T-helper 1 cell (primary cell): ENCODE measurements around the gene FICD.
"Not testable (repeated sequence)": the region's sequence is repeated elsewhere in the genome, so short reads cannot be mapped to it uniquely, and the experiment has no call there.

Source experiments
- DNase-seq, 5 donors: peaks; one replicate each; pipeline ENCODE4 v3.0.0-alpha.2; 2012 to 2020

Gene FICD

GRCh38 chr12:108538616-108539195, 23.6 kb downstream of the FICD start:
- DNase-seq, result no peak

- no peak for DNase-seq
Observed at GRCh38 chr12:108542320-108542719, 27.2 kb downstream of the FICD start.

GRCh38 chr12:108543652-108544051, 28.6 kb downstream of the FICD start:
- DNase-seq, result no peak

- no peak for DNase-seq
Observed at GRCh38 chr12:108547686-108548085, 32.6 kb downstream of the FICD start.

- no peak for DNase-seq
Observed at GRCh38 chr12:108548954-108549521, 34.0 kb downstream of the FICD start.

- DNase-seq, result no peak
Observed at GRCh38 chr12:108551535-108551934, 36.5 kb downstream of the FICD start.

GRCh38 chr12:108553799-108554198, 38.7 kb downstream of the FICD start:
- no peak for DNase-seq

- not testable (repeated sequence) for DNase-seq
Observed at GRCh38 chr12:108555383-108555782, 40.3 kb downstream of the FICD start.

- DNase-seq, result peak in 1 of 5 donors; percentile 13
Observed at GRCh38 chr12:108559007-108559655, 44.1 kb downstream of the FICD start.

GRCh38 chr12:108559748-108560147, 44.7 kb downstream of the FICD start:
- no peak for DNase-seq

GRCh38 chr12:108560321-108560721, 45.2 kb downstream of the FICD start:
- DNase-seq, result peak in 1 of 5 donors; percentile 15

- peak; percentile 53 to 91 (median 72) for DNase-seq
Observed at GRCh38 chr12:108560752-108561719, 46.0 kb downstream of the FICD start, which contains the start of gene SART3. Gene SART3 (minus strand): TSS chr12:108561173. CDS start chr12:108561154, 19 bp downstream.

- DNase-seq, result no peak
Observed at GRCh38 chr12:108561852-108562347, 46.8 kb downstream of the FICD start.

GRCh38 chr12:108562348-108563135, 47.5 kb downstream of the FICD start, which contains the start of gene ISCU:
Gene ISCU (plus strand): TSS chr12:108562596. CDS start chr12:108562623, 27 bp downstream.
- DNase-seq, result peak; percentile 98 to 100 (median 98)

- peak; percentile 68 to 88 (median 81) for DNase-seq
Observed at GRCh38 chr12:108563136-108563803, 48.2 kb downstream of the FICD start.

GRCh38 chr12:108563804-108564151, 48.7 kb downstream of the FICD start:
- no peak for DNase-seq

- DNase-seq, result no peak
Observed at GRCh38 chr12:108564724-108565123, 49.6 kb downstream of the FICD start.

GRCh38 chr12:108565146-108565545, 50.1 kb downstream of the FICD start:
- DNase-seq, result no peak

GRCh38 chr12:108565976-108566375, 50.9 kb downstream of the FICD start:
- peak; percentile 34 to 69 (median 37) for DNase-seq

- no peak for DNase-seq
Observed at GRCh38 chr12:108566452-108566851, 51.4 kb downstream of the FICD start.
